Rectal smooth muscle tissue (tissue), 1 donor: ENCODE data around the gene LITAFD.

Experiments
- H3K27ac ChIP-seq: one replicate; pipeline ENCODE4 v1.7.0; 2013; ENCODE audit warnings: low read depth, low read length, inconsistent platforms
- H3K27me3 ChIP-seq: one replicate; pipeline ENCODE4 v1.7.0; 2013; ENCODE audit warnings: low read length; ENCODE audit not compliant: control insufficient read depth, insufficient read depth
- H3K36me3 ChIP-seq: one replicate; pipeline ENCODE4 v1.7.0; 2013; ENCODE audit warnings: low read length; ENCODE audit not compliant: control insufficient read depth, insufficient read depth
- H3K4me1 ChIP-seq: one replicate; pipeline ENCODE4 v1.7.0; 2013; ENCODE audit warnings: low read length; ENCODE audit not compliant: control insufficient read depth, insufficient read depth
- H3K4me3 ChIP-seq: one replicate; pipeline ENCODE4 v1.7.0; 2013; ENCODE audit warnings: low read length
- H3K9ac ChIP-seq: one replicate; pipeline ENCODE4 v1.7.0; 2013; ENCODE audit warnings: low read length

Gene LITAFD

GRCh38 chr16:8885674-8886592 is 3.8 kb downstream of the LITAFD start:
- no peak overlapping the region for H3K9ac ChIP-seq
- H3K27me3 ChIP-seq: no peaks in the 10 kb centered on the region
- peaks cover 5% of the 10 kb centered on the region for H3K36me3 ChIP-seq
- H3K27ac ChIP-seq: no peak overlapping the region
- H3K4me1 ChIP-seq: no peaks in the 10 kb centered on the region
- H3K4me3 ChIP-seq: no peak overlapping the region

- no peaks in the 10 kb centered on the region for H3K27me3 ChIP-seq
- no peak overlapping the region for H3K4me3 ChIP-seq
- H3K9ac ChIP-seq: no peak overlapping the region
- H3K36me3 ChIP-seq: peaks cover 12% of the 10 kb centered on the region
- no peak overlapping the region for H3K27ac ChIP-seq
- no peaks in the 10 kb centered on the region for H3K4me1 ChIP-seq
These were observed 4.7 kb downstream of the LITAFD start for GRCh38 chr16:8886593-8887430.

- Histone ChIP-seq H3K9ac (no peak overlapping the region), H3K27ac (no peak overlapping the region), H3K36me3 (peaks cover 13% of the 10 kb centered on the region), H3K27me3 (no peaks in the 10 kb centered on the region), H3K4me3 (no peak overlapping the region), H3K4me1 (no peaks in the 10 kb centered on the region)
These were observed 5.2 kb downstream of the LITAFD start for GRCh38 chr16:8887431-8887765.

- Histone ChIP-seq H3K36me3 (peaks cover 13% of the 10 kb centered on the region), H3K4me1 (no peaks in the 10 kb centered on the region), H3K9ac (no peak overlapping the region), H3K4me3 (no peak overlapping the region), H3K27ac (no peak overlapping the region), H3K27me3 (no peaks in the 10 kb centered on the region)
These were observed 5.9 kb downstream of the LITAFD start for GRCh38 chr16:8887952-8888560.

- Histone ChIP-seq H3K27me3 (no peaks in the 10 kb centered on the region), H3K27ac (no peak overlapping the region), H3K36me3 (peaks cover 22% of the 10 kb centered on the region), H3K9ac (no peak overlapping the region), H3K4me3 (no peak overlapping the region), H3K4me1 (no peaks in the 10 kb centered on the region)
These were observed 7.1 kb downstream of the LITAFD start for GRCh38 chr16:8888951-8889892.

- peaks cover 29% of the 10 kb centered on the region for H3K36me3 ChIP-seq
- no peaks in the 10 kb centered on the region for H3K27me3 ChIP-seq
- no peak overlapping the region for H3K27ac ChIP-seq
- no peak overlapping the region for H3K4me3 ChIP-seq
- H3K4me1 ChIP-seq: no peaks in the 10 kb centered on the region
- no peak overlapping the region for H3K9ac ChIP-seq
These were observed 7.9 kb downstream of the LITAFD start for GRCh38 chr16:8889893-8890548.

- peaks cover 35% of the 10 kb centered on the region for H3K36me3 ChIP-seq
- H3K27ac ChIP-seq: no peak overlapping the region
- H3K27me3 ChIP-seq: no peaks in the 10 kb centered on the region
- H3K4me3 ChIP-seq: no peak overlapping the region
- H3K4me1 ChIP-seq: no peaks in the 10 kb centered on the region
- H3K9ac ChIP-seq: no peak overlapping the region
These were observed 8.4 kb downstream of the LITAFD start for GRCh38 chr16:8890549-8890921.

- H3K36me3 ChIP-seq: peaks cover 40% of the 10 kb centered on the region
- H3K4me1 ChIP-seq: no peaks in the 10 kb centered on the region
- H3K27ac ChIP-seq: no peak overlapping the region
- no peak overlapping the region for H3K4me3 ChIP-seq
- H3K27me3 ChIP-seq: no peaks in the 10 kb centered on the region
- no peak overlapping the region for H3K9ac ChIP-seq
These were observed 10.0 kb downstream of the LITAFD start for GRCh38 chr16:8892101-8892575.

GRCh38 chr16:8893426-8893825 is 11.3 kb downstream of the LITAFD start:
- peaks cover 45% of the 10 kb centered on the region for H3K36me3 ChIP-seq
- no peak overlapping the region for H3K9ac ChIP-seq
- H3K4me3 ChIP-seq: no peak overlapping the region

GRCh38 chr16:8893976-8894690 is 12.0 kb downstream of the LITAFD start:
- Histone ChIP-seq H3K36me3 (peaks cover 51% of the 10 kb centered on the region), H3K27ac (no peak overlapping the region), H3K27me3 (no peaks in the 10 kb centered on the region), H3K4me1 (no peaks in the 10 kb centered on the region), H3K4me3 (no peak overlapping the region), H3K9ac (no peak overlapping the region)

More at GRCh38 chr16:8893426-8893825, 11.3 kb downstream of the LITAFD start:
- H3K4me1 ChIP-seq: no peaks in the 10 kb centered on the region
- no peak overlapping the region for H3K27ac ChIP-seq
- H3K27me3 ChIP-seq: no peaks in the 10 kb centered on the region
